IPS-18c (cell line): ENCODE measurements around the gene CLUH.

Source experiments
- H3K4me3 ChIP-seq: 2 replicates; pipeline ENCODE4 v1.7.0; 2013; ENCODE audit warnings: low read depth, mild to moderate bottlenecking, low read length, moderate library complexity; ENCODE audit not compliant: insufficient read depth
- H3K9me3 ChIP-seq: one replicate; pipeline ENCODE4 v1.6.1; 2013; ENCODE audit warnings: mild to moderate bottlenecking, low read length, moderate library complexity; ENCODE audit not compliant: control insufficient read depth, insufficient read depth

CLUH gene

GRCh38 chr17:2724784-2725164, 13.2 kb upstream of the CLUH start:
- Histone ChIP-seq H3K9me3 (no peaks in the 10 kb centered on the region), H3K4me3 (peak overlapping the region; percentile 61)

- Histone ChIP-seq H3K9me3 (no peaks in the 10 kb centered on the region), H3K4me3 (peak overlapping the region; percentile 61)
These were observed 12.6 kb upstream of the CLUH start for GRCh38 chr17:2723997-2724783.

GRCh38 chr17:2723505-2723996, 12.0 kb upstream of the CLUH start:
- Histone ChIP-seq H3K4me3 (peak overlapping the region; percentile 28; the same call in 1 of the 2 replicates), H3K9me3 (no peaks in the 10 kb centered on the region)

- no peaks in the 10 kb centered on the region for H3K9me3 ChIP-seq
- H3K4me3 ChIP-seq: no peak overlapping the region; the same call in 1 of the 2 replicates
These were observed 11.0 kb upstream of the CLUH start for GRCh38 chr17:2722611-2723010.

GRCh38 chr17:2721603-2722002, 10.0 kb upstream of the CLUH start:
- H3K4me3 ChIP-seq: no peak overlapping the region
- H3K9me3 ChIP-seq: no peaks in the 10 kb centered on the region

- H3K9me3 ChIP-seq: no peaks in the 10 kb centered on the region
- no peak overlapping the region for H3K4me3 ChIP-seq
These were observed 8.3 kb upstream of the CLUH start for GRCh38 chr17:2719861-2720260.

GRCh38 chr17:2718150-2718938, 6.8 kb upstream of the CLUH start:
- no peaks in the 10 kb centered on the region for H3K9me3 ChIP-seq
- no peak overlapping the region for H3K4me3 ChIP-seq

- no peak overlapping the region for H3K4me3 ChIP-seq
- no peaks in the 10 kb centered on the region for H3K9me3 ChIP-seq
These were observed 5.1 kb upstream of the CLUH start for GRCh38 chr17:2716649-2717048.

- no peak overlapping the region for H3K4me3 ChIP-seq
- no peaks in the 10 kb centered on the region for H3K9me3 ChIP-seq
These were observed 2.3 kb upstream of the CLUH start for GRCh38 chr17:2713881-2714280.

- H3K9me3 ChIP-seq: no peaks in the 10 kb centered on the region
- peak overlapping the region; percentile 64 for H3K4me3 ChIP-seq
These were observed 908 bp upstream of the CLUH start for GRCh38 chr17:2712300-2713043.

GRCh38 chr17:2710803-2711607, 559 bp downstream of the CLUH start:
- Histone ChIP-seq H3K9me3 (no peaks in the 10 kb centered on the region), H3K4me3 (peak overlapping the region; percentile 64)

- H3K9me3 ChIP-seq: no peaks in the 10 kb centered on the region
- H3K4me3 ChIP-seq: peak overlapping the region; percentile 64
These were observed 1.3 kb downstream of the CLUH start for GRCh38 chr17:2710071-2710802.

GRCh38 chr17:2709183-2709661, 2.3 kb downstream of the CLUH start:
- no peak overlapping the region; the same call in 1 of the 2 replicates for H3K4me3 ChIP-seq
- no peaks in the 10 kb centered on the region for H3K9me3 ChIP-seq

- no peak overlapping the region for H3K4me3 ChIP-seq
- H3K9me3 ChIP-seq: no peaks in the 10 kb centered on the region
These were observed 2.9 kb downstream of the CLUH start for GRCh38 chr17:2708585-2709182.

- H3K4me3 ChIP-seq: no peak overlapping the region
- no peaks in the 10 kb centered on the region for H3K9me3 ChIP-seq
These were observed 3.6 kb downstream of the CLUH start for GRCh38 chr17:2707721-2708584.
